HEK293 (cell line): ENCODE measurements around the gene GFOD1.

Experiments
- CTCF ChIA-PET: fragments of 350-600 bp; formaldehyde crosslinking; extraction: SDS; loops from one replicate; lab custom pipeline; 2021; ENCODE audit warnings: antibody characterized with exemption; lab: Yijun Ruan, JAX
- POLR2A ChIA-PET: fragments of 300-600 bp; formaldehyde crosslinking; extraction: SDS; loops from one replicate; lab custom pipeline; 2020; ENCODE audit warnings: antibody characterized with exemption, inconsistent platforms; lab: Yijun Ruan, JAX
- H3K27ac ChIP-seq: fragments of 200-500 bp; sonication (Bioruptor generic); 2 replicates; pipeline ENCODE4 v1.5.1; 2014; ENCODE audit warnings: low read depth, low read length, control low read depth, inconsistent platforms; ENCODE audit errors: extremely low read depth
- H3K36me3 ChIP-seq, 2 experiments: fragments of 200-500 bp in 1 of 2; sonication (Bioruptor generic) in 1 of 2; 1 replicate in 1 of 2; 2 replicates in 1 of 2; pipeline ENCODE4 v1.5.1; 2014 to 2017; ENCODE audit warnings: inconsistent platforms in 2 of 2, low read length in 2 of 2; ENCODE audit not compliant: control insufficient read depth in 2 of 2, insufficient read depth in 1 of 2
- H3K4me1 ChIP-seq: fragments of 200-500 bp; sonication (Bioruptor generic); 2 replicates; pipeline ENCODE4 v1.5.1; 2014; ENCODE audit warnings: mild to moderate bottlenecking, low read length, inconsistent platforms; ENCODE audit not compliant: control insufficient read depth, insufficient read depth
- H3K4me3 ChIP-seq: 2 replicates; pipeline ENCODE4 v1.5.1; 2011; ENCODE audit warnings: low read depth, mild to moderate bottlenecking, control low read depth, low read length, moderate library complexity
- H3K9me3 ChIP-seq: fragments of 200-500 bp; sonication (Bioruptor generic); 2 replicates; pipeline ENCODE4 v1.5.1; 2014; ENCODE audit warnings: low read depth, low read length, inconsistent platforms; ENCODE audit not compliant: control insufficient read depth, insufficient read depth
- BCL6B ChIP-seq: fragments of 450-650 bp; formaldehyde crosslinking; IDR thresholded peaks from 2 replicates; pipeline ENCODE4 v1.5.1; 2017; ENCODE audit warnings: missing biosample characterization, missing genetic modification characterization
- ELK4 ChIP-seq: IDR thresholded peaks from 2 replicates; pipeline ENCODE4 v1.6.1; 2011; ENCODE audit warnings: mild to moderate bottlenecking, low read depth, low read length, borderline replicate concordance
- GLI4 ChIP-seq: fragments of 450-650 bp; formaldehyde crosslinking; IDR thresholded peaks from 2 replicates; pipeline ENCODE4 v1.5.1; 2016; ENCODE audit warnings: missing biosample characterization, missing genetic modification characterization
- KLF1 ChIP-seq: fragments of 450-650 bp; formaldehyde crosslinking; IDR thresholded peaks from 2 replicates; pipeline ENCODE4 v1.5.1; 2016; ENCODE audit warnings: missing biosample characterization, missing genetic modification characterization
- KLF7 ChIP-seq: fragments of 450-650 bp; formaldehyde crosslinking; IDR thresholded peaks from 2 replicates; pipeline ENCODE4 v1.5.1; 2016; ENCODE audit warnings: missing biosample characterization, missing genetic modification characterization, borderline replicate concordance
- PBX3 ChIP-seq: sonication (generic); formaldehyde crosslinking; IDR thresholded peaks from 2 replicates; pipeline ENCODE4 v1.8.1; 2022; ENCODE audit warnings: mild to moderate bottlenecking, moderate library complexity, missing genetic modification reagents
- TCF7L2 ChIP-seq: IDR thresholded peaks from 2 replicates; pipeline ENCODE4 v1.6.1; 2011; ENCODE audit warnings: low read depth, mild to moderate bottlenecking, inconsistent platforms, low read length, moderate library complexity, borderline replicate concordance
- ZFP69B ChIP-seq: fragments of 450-650 bp; formaldehyde crosslinking; IDR thresholded peaks from 2 replicates; pipeline ENCODE4 v1.5.1; 2016; ENCODE audit warnings: missing biosample characterization, missing genetic modification characterization
- ZNF354C ChIP-seq: fragments of 450-650 bp; formaldehyde crosslinking; IDR thresholded peaks from 2 replicates; pipeline ENCODE4 v1.5.1; 2016; ENCODE audit warnings: missing biosample characterization, missing genetic modification characterization, low read depth, borderline replicate concordance
- ZNF366 ChIP-seq: fragments of 450-650 bp; formaldehyde crosslinking; conservative IDR thresholded peaks from 2 replicates; pipeline ENCODE4 v1.5.1; 2016; ENCODE audit warnings: missing biosample characterization, missing genetic modification characterization
- ZNF404 ChIP-seq: fragments of 450-650 bp; formaldehyde crosslinking; IDR thresholded peaks from 2 replicates; pipeline ENCODE4 v1.5.1; 2017; ENCODE audit warnings: missing biosample characterization, missing genetic modification characterization
- ZNF416 ChIP-seq: fragments of 450-650 bp; formaldehyde crosslinking; IDR thresholded peaks from 2 replicates; pipeline ENCODE4 v1.5.1; 2016; ENCODE audit warnings: missing biosample characterization, missing genetic modification characterization
- ZNF48 ChIP-seq: fragments of 450-650 bp; formaldehyde crosslinking; IDR thresholded peaks from 2 replicates; pipeline ENCODE4 v1.5.1; 2016; ENCODE audit warnings: missing biosample characterization, missing genetic modification characterization
- ZNF549 ChIP-seq: fragments of 450-650 bp; IDR thresholded peaks from 2 replicates; pipeline ENCODE4 v1.5.1; 2018; ENCODE audit warnings: missing biosample characterization, missing genetic modification characterization, mild to moderate bottlenecking, inconsistent platforms, moderate library complexity
- ZNF555 ChIP-seq: fragments of 450-650 bp; formaldehyde crosslinking; conservative IDR thresholded peaks from 2 replicates; pipeline ENCODE4 v1.5.1; 2017; ENCODE audit warnings: missing biosample characterization, mild to moderate bottlenecking, missing genetic modification characterization, inconsistent platforms
- ZNF629 ChIP-seq: fragments of 450-650 bp; formaldehyde crosslinking; IDR thresholded peaks from 2 replicates; pipeline ENCODE4 v1.5.1; 2017; ENCODE audit warnings: missing biosample characterization, missing genetic modification characterization
- ZNF639 ChIP-seq: fragments of 450-650 bp; formaldehyde crosslinking; IDR thresholded peaks from 2 replicates; pipeline ENCODE4 v1.5.1; 2016; ENCODE audit warnings: missing biosample characterization, missing genetic modification characterization
- ZNF747 ChIP-seq: fragments of 450-650 bp; formaldehyde crosslinking; IDR thresholded peaks from 2 replicates; pipeline ENCODE4 v1.5.1; 2016; ENCODE audit warnings: missing biosample characterization, missing genetic modification characterization
- ZSCAN4 ChIP-seq: fragments of 450-650 bp; formaldehyde crosslinking; IDR thresholded peaks from 2 replicates; pipeline ENCODE4 v1.5.1; 2017; ENCODE audit warnings: missing biosample characterization, missing genetic modification characterization
- ZSCAN5A ChIP-seq: fragments of 450-650 bp; formaldehyde crosslinking; IDR thresholded peaks from 2 replicates; pipeline ENCODE4 v1.5.1; 2016; ENCODE audit warnings: missing biosample characterization, missing genetic modification characterization

GFOD1 gene

GRCh38 chr6:13365320-13365719, 122.1 kb downstream of the GFOD1 start:
- POLR2A ChIA-PET: no interaction called here
- peaks cover 8% of the 10 kb centered on the region; the same call in 1 of the 2 replicates for H3K4me1 ChIP-seq
- H3K27ac ChIP-seq: no peak overlapping the region
- CTCF ChIA-PET: interaction anchor here (0.6 kb wide), 1 partner anchor 681 kb away, joined by 3 read pairs; no protein-coding TSS in a partner anchor
- 0 out of 2 replicates have a peak, but pooled peaks have one; percentile 39 for TF ChIP-seq PBX3
- no peak for TF ChIP-seq TCF7L2
- TF ChIP-seq, all 188 proteins: peak for 1
- no peak overlapping the region for H3K4me3 ChIP-seq
- peaks cover 0 to 8% of the 10 kb centered on the region in 2 experiments; a peak in 2 of 3 replicates for H3K36me3 ChIP-seq
- no peaks in the 10 kb centered on the region for H3K9me3 ChIP-seq

GRCh38 chr6:13364842-13365241, 122.6 kb downstream of the GFOD1 start:
- Histone ChIP-seq H3K36me3 (peaks cover 0 to 8% of the 10 kb centered on the region in 2 experiments; a peak in 2 of 3 replicates), H3K4me3 (no peak overlapping the region), H3K9me3 (no peaks in the 10 kb centered on the region), H3K27ac (no peak overlapping the region), H3K4me1 (peaks cover 8% of the 10 kb centered on the region; the same call in 1 of the 2 replicates)
- POLR2A ChIA-PET: no interaction called here
- CTCF ChIA-PET: no interaction called here
- TF ChIP-seq ZNF366 (no peak), ZNF354C (tag by site-specific recombination) (no peak), KLF7 (tag by site-specific recombination) (no peak), ZNF48 (tag by site-specific recombination) (no peak), ZNF639 (tag by site-specific recombination) (no peak), ZNF416 (tag by site-specific recombination) (no peak), PBX3 (no peak), ZNF549 (tag by site-specific recombination) (no peak), ZFP69B (tag by site-specific recombination) (no peak), ZNF555 (tag by site-specific recombination) (no peak)
- TF ChIP-seq, all 188 proteins: peak for 0

GRCh38 chr6:13362412-13362811, 125.0 kb downstream of the GFOD1 start:
- CTCF ChIA-PET: interaction anchor here (0.5 to 1.5 kb wide), 2 partner anchors 24 to 1042 kb away, joined by 3 to 5 read pairs; no protein-coding TSS in a partner anchor

More at GRCh38 chr6:13362412-13362811, 125.0 kb downstream of the GFOD1 start:
- no peaks in the 10 kb centered on the region for H3K9me3 ChIP-seq
- H3K4me3 ChIP-seq: no peak overlapping the region
- peaks cover 3% of the 10 kb centered on the region; the same call in 1 of the 2 replicates for H3K4me1 ChIP-seq
- TF ChIP-seq BCL6B (tag by site-specific recombination): no peak
- TF ChIP-seq ZNF404 (tag by site-specific recombination): no peak
- no peak for TF ChIP-seq ZNF629
- TF ChIP-seq ELK4: no peak
- no peak for TF ChIP-seq KLF1
- no peak for TF ChIP-seq PBX3
- TF ChIP-seq GLI4 (tag by site-specific recombination): no peak
- no peak for TF ChIP-seq ZSCAN4 (tag by site-specific recombination)
- no peak for TF ChIP-seq ZSCAN5A (tag by site-specific recombination)
- no peak for TF ChIP-seq ZNF48 (tag by site-specific recombination)
- TF ChIP-seq ZNF747: no peak
- POLR2A ChIA-PET: no interaction called here
- peaks cover 0 to 8% of the 10 kb centered on the region in 2 experiments; a peak in 2 of 3 replicates for H3K36me3 ChIP-seq
- H3K27ac ChIP-seq: no peak overlapping the region
